ENCODE measurements around the gene INF2. TPM values are rescaled to one million over a fixed set of nuclear protein-coding genes. Genes with fewer than 3 reads are reported as not detected.

INF2 gene
- total RNA-seq, 2 experiments from 2014 or later, result 61.5 to 65.0 TPM

DNA sequence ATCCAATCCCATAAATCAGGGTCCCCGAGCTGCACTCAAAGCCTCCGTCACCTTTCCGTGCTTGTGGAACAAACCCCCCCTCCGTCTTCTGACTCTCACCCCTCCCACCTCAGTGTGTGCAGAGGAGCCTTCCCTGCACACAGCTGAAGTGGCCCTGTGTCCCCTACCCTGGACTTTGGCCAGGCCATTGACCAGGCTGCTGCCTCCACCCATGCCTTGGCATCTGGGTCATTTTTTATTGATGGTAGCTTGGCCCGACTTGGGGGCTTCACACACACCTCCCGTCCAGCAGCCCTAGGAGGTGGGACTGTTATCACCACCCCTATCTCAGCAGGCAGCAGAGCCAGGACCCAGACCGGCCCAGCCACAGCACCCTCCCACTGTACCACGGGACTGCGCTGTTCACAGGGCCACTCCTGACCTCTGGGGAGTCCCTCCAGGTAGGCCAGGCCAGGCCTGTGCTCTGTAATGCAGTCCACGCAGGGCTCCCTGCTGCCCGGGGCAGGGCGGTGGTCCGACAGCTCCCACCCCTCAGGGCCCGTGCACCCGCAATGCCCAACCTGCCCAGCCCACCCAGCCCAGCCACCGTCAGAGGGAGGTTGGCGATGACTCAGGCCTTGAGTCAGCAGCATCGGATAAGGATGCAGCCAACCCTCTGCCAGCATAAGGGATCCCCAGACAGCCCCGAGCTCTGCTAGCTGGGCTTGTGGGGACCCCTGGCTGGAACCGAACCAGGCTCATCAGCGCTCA lies 9.2 kb upstream of the INF2 start:
- Mint-ChIP-seq H3K4me3 (no peak overlapping the region), H3K27me3 (no peaks in the 10 kb centered on the region), H3K9me3 (no peaks in the 10 kb centered on the region), H3K36me3 (ENCODE audit: low read depth) (no peaks in the 10 kb centered on the region), H3K27ac (peak overlapping the region; percentile 64), H3K4me1 (ENCODE audit: low read depth) (peaks cover 25% of the 10 kb centered on the region)
- POLR2A ChIA-PET, result interaction anchor here (0.9 to 1.0 kb wide), 2 partner anchors 14 to 72 kb away, joined by 3 read pairs; no protein-coding TSS in a partner anchor
- DNase-seq (no peak), ATAC-seq (no peak)
- TF ChIP-seq, protein P1, sequence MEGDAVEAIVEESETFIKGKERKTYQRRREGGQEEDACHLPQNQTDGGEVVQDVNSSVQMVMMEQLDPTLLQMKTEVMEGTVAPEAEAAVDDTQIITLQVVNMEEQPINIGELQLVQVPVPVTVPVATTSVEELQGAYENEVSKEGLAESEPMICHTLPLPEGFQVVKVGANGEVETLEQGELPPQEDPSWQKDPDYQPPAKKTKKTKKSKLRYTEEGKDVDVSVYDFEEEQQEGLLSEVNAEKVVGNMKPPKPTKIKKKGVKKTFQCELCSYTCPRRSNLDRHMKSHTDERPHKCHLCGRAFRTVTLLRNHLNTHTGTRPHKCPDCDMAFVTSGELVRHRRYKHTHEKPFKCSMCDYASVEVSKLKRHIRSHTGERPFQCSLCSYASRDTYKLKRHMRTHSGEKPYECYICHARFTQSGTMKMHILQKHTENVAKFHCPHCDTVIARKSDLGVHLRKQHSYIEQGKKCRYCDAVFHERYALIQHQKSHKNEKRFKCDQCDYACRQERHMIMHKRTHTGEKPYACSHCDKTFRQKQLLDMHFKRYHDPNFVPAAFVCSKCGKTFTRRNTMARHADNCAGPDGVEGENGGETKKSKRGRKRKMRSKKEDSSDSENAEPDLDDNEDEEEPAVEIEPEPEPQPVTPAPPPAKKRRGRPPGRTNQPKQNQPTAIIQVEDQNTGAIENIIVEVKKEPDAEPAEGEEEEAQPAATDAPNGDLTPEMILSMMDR (IDR thresholded peaks at IDR 0.05), result no peak
- CTCF ChIA-PET, result interaction anchor here (1.5 kb wide), 1 partner anchor 15 kb away, joined by 5 read pairs; no protein-coding TSS in a partner anchor
- intact Hi-C loops (cut with micrococcal nuclease), result no loop called here

DNA sequence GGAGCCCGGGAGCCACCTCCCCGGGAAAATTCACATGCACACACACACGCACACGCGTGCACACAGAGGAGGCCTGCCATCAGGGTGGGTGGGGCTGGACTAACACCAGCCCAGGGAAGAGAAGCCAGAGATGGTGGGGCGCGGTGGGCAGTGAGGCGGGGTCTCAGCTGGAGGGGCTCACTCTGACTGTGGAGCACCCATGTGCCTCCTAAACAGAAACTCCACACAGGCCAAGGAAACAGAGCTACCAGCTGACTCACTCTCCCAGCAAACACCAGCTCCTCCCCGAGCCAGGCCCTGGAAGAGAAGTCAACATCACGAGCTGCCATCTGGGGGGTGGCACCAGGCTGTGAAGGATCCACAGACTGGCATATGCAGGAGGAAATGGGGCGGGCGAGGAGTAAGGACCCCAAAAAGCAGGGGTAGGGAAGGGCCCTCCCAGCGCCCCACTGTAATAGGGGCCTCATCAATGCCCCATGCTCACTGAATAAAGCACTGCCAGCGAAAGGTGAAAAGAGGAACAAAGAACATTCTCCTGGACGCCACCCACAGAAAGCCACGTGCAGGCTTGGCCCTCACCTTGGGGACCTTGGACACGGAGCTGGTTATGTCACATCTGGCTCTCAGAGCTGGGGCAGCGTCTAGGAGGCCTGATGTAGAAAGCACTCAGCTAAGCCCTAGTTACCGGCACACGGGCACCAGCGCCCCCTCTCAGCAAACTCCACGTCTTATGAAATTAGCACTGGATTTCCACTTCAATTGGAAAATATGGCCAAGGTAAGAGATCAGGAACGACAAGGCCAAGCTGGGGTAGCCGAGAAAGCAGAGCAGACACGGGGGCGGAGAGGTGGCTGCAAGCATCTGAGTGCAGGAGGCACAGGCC lies 8.4 kb upstream of the INF2 start:
- intact Hi-C loops (cut with micrococcal nuclease), result no loop called here
- TF ChIP-seq, protein P1 (IDR thresholded peaks at IDR 0.05), result no peak
- Mint-ChIP-seq H3K27me3 (no peaks in the 10 kb centered on the region), H3K27ac (no peak overlapping the region), H3K4me1 (ENCODE audit: low read depth) (peaks cover 31% of the 10 kb centered on the region), H3K9me3 (no peaks in the 10 kb centered on the region), H3K36me3 (ENCODE audit: low read depth) (no peaks in the 10 kb centered on the region), H3K4me3 (no peak overlapping the region)
- ChIA-PET POLR2A (interaction anchor here (0.9 to 1.0 kb wide), 2 partner anchors 15 to 71 kb away, joined by 3 read pairs; no protein-coding TSS in a partner anchor), CTCF (interaction anchor here (1.5 kb wide), 1 partner anchor 15 kb away, joined by 5 read pairs; no protein-coding TSS in a partner anchor)
- DNase-seq (no peak), ATAC-seq (no peak)

DNA sequence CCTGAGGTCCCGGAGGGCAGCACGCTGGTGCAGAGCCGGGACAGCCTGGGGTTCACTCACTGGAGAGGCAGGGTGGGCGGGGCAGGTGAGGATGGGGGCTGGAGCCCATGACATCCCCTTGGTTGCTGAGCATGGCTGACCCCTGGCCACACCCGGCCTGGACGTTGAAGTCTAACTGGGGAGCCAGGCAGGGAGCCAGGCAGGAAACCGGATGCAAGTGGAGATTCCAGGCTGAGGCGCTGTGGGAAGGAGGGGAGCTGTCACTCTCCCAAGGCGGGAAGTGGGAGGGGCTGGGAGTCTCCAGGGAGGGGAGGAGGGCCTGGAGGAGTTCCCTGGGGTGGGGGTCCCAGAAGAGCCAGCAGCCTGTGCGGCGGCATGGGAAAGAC lies 7.7 kb upstream of the INF2 start:
- POLR2A ChIA-PET, result no interaction called here
- Mint-ChIP-seq H3K27me3 (no peaks in the 10 kb centered on the region), H3K27ac (no peak overlapping the region), H3K9me3 (no peaks in the 10 kb centered on the region), H3K4me3 (no peak overlapping the region), H3K4me1 (ENCODE audit: low read depth) (peaks cover 36% of the 10 kb centered on the region), H3K36me3 (ENCODE audit: low read depth) (no peaks in the 10 kb centered on the region)
- DNase-seq, result no peak
- intact Hi-C loops (cut with micrococcal nuclease), result no loop called here
- no peak for ATAC-seq
- TF ChIP-seq, protein P1 (IDR thresholded peaks at IDR 0.05), result no peak
- CTCF ChIA-PET, result interaction anchor here (1.5 kb wide), 1 partner anchor 16 kb away, joined by 5 read pairs; no protein-coding TSS in a partner anchor

DNA sequence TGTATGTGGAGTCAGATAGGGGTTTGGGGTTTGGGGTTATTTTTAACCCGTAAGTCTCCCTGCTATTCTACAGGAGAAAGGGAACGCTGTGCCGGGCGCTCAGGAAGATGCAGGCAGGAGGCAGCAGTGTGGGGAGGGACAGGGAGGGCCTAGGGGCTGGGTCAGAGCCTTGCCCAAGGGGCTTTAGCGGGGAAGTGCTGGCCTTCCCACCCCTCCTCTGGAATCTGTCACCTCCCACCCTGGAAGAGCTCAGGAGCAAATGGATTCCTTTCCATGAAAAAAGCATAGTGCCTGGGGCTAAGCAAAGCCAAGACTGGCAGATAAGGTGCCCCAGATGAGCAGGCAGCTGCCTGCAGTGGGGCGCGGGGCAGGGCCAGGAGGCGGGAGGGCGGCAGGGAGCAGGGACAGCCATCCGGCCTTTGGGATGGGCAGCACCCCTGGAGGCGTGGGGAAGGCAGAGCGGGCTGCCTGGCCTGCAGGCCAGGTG lies 7.3 kb upstream of the INF2 start:
- Mint-ChIP-seq H3K36me3 (ENCODE audit: low read depth) (no peaks in the 10 kb centered on the region), H3K27me3 (no peaks in the 10 kb centered on the region), H3K4me1 (ENCODE audit: low read depth) (peaks cover 36% of the 10 kb centered on the region), H3K9me3 (no peaks in the 10 kb centered on the region), H3K4me3 (no peak overlapping the region), H3K27ac (no peak overlapping the region)
- intact Hi-C loops (cut with micrococcal nuclease), result no loop called here
- ChIA-PET POLR2A (no interaction called here), CTCF (no interaction called here)
- DNase-seq, result no peak
- ATAC-seq, result no peak
- TF ChIP-seq, protein P1 (IDR thresholded peaks at IDR 0.05), result no peak
